ENCODE data around the gene PNRC1.

DNA sequence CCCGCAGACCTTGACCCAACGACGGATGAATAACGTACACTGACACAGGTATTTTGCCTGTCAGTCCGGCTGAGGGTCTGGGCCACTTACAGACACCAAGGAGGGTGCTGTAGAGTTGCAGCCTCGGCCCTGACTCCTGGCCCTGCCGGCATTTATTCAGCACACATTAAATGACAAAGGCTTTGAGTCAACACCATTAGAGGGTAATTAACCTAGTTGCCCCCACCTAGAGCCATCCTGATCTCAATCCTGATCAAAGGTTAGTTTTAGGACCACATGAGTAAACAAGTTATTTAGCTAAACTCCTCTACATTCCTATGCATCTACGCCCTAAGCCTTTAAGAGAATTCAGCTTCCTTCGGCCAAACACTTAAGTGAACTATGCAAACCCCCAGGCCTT, 53.4 kb downstream of the PNRC1 start:
- TF ChIP-seq, protein P1, sequence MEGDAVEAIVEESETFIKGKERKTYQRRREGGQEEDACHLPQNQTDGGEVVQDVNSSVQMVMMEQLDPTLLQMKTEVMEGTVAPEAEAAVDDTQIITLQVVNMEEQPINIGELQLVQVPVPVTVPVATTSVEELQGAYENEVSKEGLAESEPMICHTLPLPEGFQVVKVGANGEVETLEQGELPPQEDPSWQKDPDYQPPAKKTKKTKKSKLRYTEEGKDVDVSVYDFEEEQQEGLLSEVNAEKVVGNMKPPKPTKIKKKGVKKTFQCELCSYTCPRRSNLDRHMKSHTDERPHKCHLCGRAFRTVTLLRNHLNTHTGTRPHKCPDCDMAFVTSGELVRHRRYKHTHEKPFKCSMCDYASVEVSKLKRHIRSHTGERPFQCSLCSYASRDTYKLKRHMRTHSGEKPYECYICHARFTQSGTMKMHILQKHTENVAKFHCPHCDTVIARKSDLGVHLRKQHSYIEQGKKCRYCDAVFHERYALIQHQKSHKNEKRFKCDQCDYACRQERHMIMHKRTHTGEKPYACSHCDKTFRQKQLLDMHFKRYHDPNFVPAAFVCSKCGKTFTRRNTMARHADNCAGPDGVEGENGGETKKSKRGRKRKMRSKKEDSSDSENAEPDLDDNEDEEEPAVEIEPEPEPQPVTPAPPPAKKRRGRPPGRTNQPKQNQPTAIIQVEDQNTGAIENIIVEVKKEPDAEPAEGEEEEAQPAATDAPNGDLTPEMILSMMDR (IDR thresholded peaks at IDR 0.05): no peak
- TF ChIP-seq POLR2AphosphoS5 (IDR thresholded peaks at IDR 0.05) (no peak), POLR2A (IDR thresholded peaks at IDR 0.05) (no peak)

Data from breast epithelium (tissue), 3 donors.